ENCODE results near the gene NTRK3. TPM values are rescaled to one million over a fixed set of nuclear protein-coding genes. Genes with fewer than 3 reads are reported as not detected.

Gene NTRK3
- under 1 TPM; 0.35 to 0.75 (median 0.46) TPM for total RNA-seq
- long read RNA-seq: 0 reads

GRCh38 chr15:88256279-88257230, at the start of gene NTRK3:
Gene NTRK3, minus strand, starts transcription at chr15:88256739. Its CDS starts 586 bp downstream, at chr15:88256153.
- no peak for TF ChIP-seq POLR2A (IDR thresholded peaks at IDR 0.05)
- TF ChIP-seq CTCF (IDR thresholded peaks at IDR 0.05): no peak
- H3K4me3 ChIP-seq: peak within 1 kb of the TSS in 1 of 3 donors; percentile 3
- peaks cover 0 to 17% of the 10 kb centered on the region in 2 donors for H3K27me3 ChIP-seq
- no peaks in the 10 kb centered on the region for H3K9me3 ChIP-seq
- no peaks in the 10 kb centered on the region for H3K36me3 ChIP-seq
- ATAC-seq: no peak
- 1% methylated on average over 61 of the region's 95 CpGs for WGBS (ENCODE audit: insufficient coverage, low coverage, low lambda C conversion rate, missing lambda C conversion rate)
- DNase-seq: no peak
- H3K27ac ChIP-seq: no peak within 1 kb of the TSS
- H3K4me1 ChIP-seq: peaks cover 0 to 9% (median 0%) of the 10 kb centered on the region in 4 donors
- intact Hi-C loops (cut with DNase I): no loop called here

GRCh38 chr15:88303395-88303794, 46.9 kb upstream of the NTRK3 start:
- H3K4me1 ChIP-seq: no peaks in the 10 kb centered on the region
- H3K27ac ChIP-seq: no peak overlapping the region
- no peak overlapping the region for H3K4me3 ChIP-seq
- H3K9me3 ChIP-seq: no peaks in the 10 kb centered on the region
- no peak for TF ChIP-seq CTCF (IDR thresholded peaks at IDR 0.05)
- TF ChIP-seq POLR2A (IDR thresholded peaks at IDR 0.05): no peak
- no peak for ATAC-seq
- H3K27me3 ChIP-seq: no peaks in the 10 kb centered on the region
- no peak for DNase-seq
- H3K36me3 ChIP-seq: no peaks in the 10 kb centered on the region
- intact Hi-C loops (cut with DNase I): no loop called here

GRCh38 chr15:88302373-88302772, 45.8 kb upstream of the NTRK3 start:
- H3K4me1 ChIP-seq: no peaks in the 10 kb centered on the region
- no peaks in the 10 kb centered on the region for H3K27me3 ChIP-seq
- no peak for DNase-seq
- ATAC-seq: no peak
- H3K4me3 ChIP-seq: no peak overlapping the region
- H3K9me3 ChIP-seq: no peaks in the 10 kb centered on the region
- TF ChIP-seq CTCF (IDR thresholded peaks at IDR 0.05): no peak
- no peak for TF ChIP-seq POLR2A (IDR thresholded peaks at IDR 0.05)
- WGBS (ENCODE audit: insufficient coverage, low coverage, low lambda C conversion rate, missing lambda C conversion rate): 49% methylated on average over 3 of the region's 3 CpGs
- H3K27ac ChIP-seq: no peak overlapping the region
- intact Hi-C loops (cut with DNase I): no loop called here
- no peaks in the 10 kb centered on the region for H3K36me3 ChIP-seq

DNA sequence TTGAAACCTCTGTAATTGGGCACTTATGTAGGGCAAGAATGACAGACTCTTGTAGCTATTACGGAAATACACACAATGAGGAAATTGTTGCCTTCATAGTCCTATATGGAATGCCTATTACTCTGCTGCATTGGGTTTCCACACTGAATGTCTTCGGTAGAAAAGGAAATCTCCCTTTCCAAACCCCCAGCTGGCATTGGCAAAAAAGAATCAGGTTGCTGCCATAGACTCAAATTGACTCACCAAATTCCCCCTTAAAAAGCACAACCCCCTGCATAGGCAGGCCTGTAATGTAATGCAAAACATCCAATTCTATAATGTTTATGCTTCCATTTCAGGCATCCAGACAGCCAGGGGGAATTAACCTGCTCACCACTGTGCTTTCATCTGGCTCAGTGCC, 44.8 kb upstream of the NTRK3 start:
- TF ChIP-seq POLR2A (IDR thresholded peaks at IDR 0.05): no peak
- no peak for TF ChIP-seq CTCF (IDR thresholded peaks at IDR 0.05)
- Histone ChIP-seq H3K36me3 (no peaks in the 10 kb centered on the region), H3K4me1 (no peaks in the 10 kb centered on the region), H3K9me3 (no peaks in the 10 kb centered on the region), H3K27ac (no peak overlapping the region), H3K4me3 (no peak overlapping the region), H3K27me3 (no peaks in the 10 kb centered on the region)
- intact Hi-C loops (cut with DNase I): no loop called here
- DNase-seq (no peak), ATAC-seq (no peak)
- WGBS (ENCODE audit: insufficient coverage, low coverage, low lambda C conversion rate, missing lambda C conversion rate): 40% methylated on average over 2 of the region's 2 CpGs
